Muscle layer of duodenum (tissue), 2 donors: Measurements from ENCODE around the gene SLC3A2.
"Not testable (repeated sequence)": the region's sequence is repeated elsewhere in the genome, so short reads cannot be mapped to it uniquely, and the experiment has no call there.

Source experiments
- H3K27ac ChIP-seq: one replicate; pipeline ENCODE4 v1.7.0; 2013; ENCODE audit warnings: mild to moderate bottlenecking, low read length
- H3K27me3 ChIP-seq: one replicate; pipeline ENCODE4 v1.7.0; 2013; ENCODE audit warnings: low read depth, mild to moderate bottlenecking, control low read depth, low read length
- H3K36me3 ChIP-seq, 2 donors: one replicate each; pipeline ENCODE4 v1.7.0; 2013; ENCODE audit warnings: low read length in 2 of 2, control low read depth in 1 of 2, mild to moderate bottlenecking in 1 of 2; ENCODE audit not compliant: insufficient read depth in 2 of 2, control insufficient read depth in 1 of 2
- H3K4me1 ChIP-seq, 2 donors: one replicate each; pipeline ENCODE4 v1.7.0; 2013; ENCODE audit warnings: low read length in 2 of 2, mild to moderate bottlenecking in 2 of 2, control low read depth in 1 of 2, moderate library complexity in 1 of 2; ENCODE audit not compliant: insufficient read depth in 2 of 2, control insufficient read depth in 1 of 2
- H3K4me3 ChIP-seq, 2 donors: one replicate each; pipeline ENCODE4 v1.7.0; 2013; ENCODE audit warnings: low read length in 2 of 2, low read depth in 1 of 2, mild to moderate bottlenecking in 1 of 2
- H3K9me3 ChIP-seq, 2 donors: one replicate each; pipeline ENCODE4 v1.7.0; 2013; ENCODE audit warnings: low read length in 2 of 2, control low read depth in 1 of 2, mild to moderate bottlenecking in 1 of 2; ENCODE audit not compliant: control insufficient read depth in 1 of 2
- donor health status: healthy.

The SLC3A2 gene

DNA sequence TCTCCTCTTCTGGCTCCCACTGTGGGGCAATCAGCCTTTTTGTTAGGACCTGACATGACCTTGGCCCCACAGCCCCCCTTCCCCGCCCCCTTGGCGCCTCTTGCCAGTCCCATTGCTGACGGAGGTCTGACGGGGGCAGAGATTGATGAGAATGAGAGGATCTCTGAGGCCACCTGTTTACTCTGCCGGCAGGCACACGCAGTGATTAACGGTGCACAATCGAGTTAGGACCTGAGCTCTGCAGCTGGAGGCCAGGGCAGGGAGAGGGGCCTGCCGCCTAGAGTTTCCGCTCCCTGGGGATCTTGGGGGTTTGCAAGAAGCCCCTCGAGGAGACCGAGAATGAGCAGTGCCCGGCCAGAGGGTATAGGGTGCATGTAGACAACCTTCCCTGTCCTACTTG, 47.3 kb downstream of the SLC3A2 start:
- H3K27me3 ChIP-seq: peaks cover 30% of the 10 kb centered on the region
- no peaks in the 10 kb centered on the region for H3K9me3 ChIP-seq
- no peaks in the 10 kb centered on the region for H3K36me3 ChIP-seq
- peaks cover 0 to 28% of the 10 kb centered on the region in 2 donors for H3K4me1 ChIP-seq
- no peak overlapping the region for H3K27ac ChIP-seq
- no peak overlapping the region for H3K4me3 ChIP-seq

DNA sequence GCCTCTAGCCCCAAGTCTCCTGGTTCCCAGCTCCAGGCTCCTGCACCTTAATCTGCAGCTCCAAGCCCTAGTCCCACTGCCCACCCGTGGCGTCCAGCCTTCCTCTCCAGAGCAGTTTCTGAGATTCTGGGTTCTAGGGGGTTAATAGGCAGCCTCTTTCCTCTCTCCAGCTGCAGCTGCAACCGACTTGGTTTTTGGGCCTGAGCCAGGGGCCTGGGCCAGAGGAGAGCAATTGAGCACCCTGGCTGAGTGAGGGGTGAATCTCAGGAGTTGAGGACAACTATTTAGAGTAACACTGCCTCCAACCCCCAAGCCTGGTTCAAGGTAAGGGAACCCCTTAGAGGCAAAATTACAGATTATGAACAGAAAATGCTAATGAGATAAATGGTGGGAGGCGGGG, 49.5 kb downstream of the SLC3A2 start:
- no peak overlapping the region for H3K27ac ChIP-seq
- H3K4me1 ChIP-seq: peaks cover 0 to 17% of the 10 kb centered on the region in 2 donors
- H3K9me3 ChIP-seq: no peaks in the 10 kb centered on the region
- H3K27me3 ChIP-seq: peaks cover 27% of the 10 kb centered on the region
- no peak overlapping the region for H3K4me3 ChIP-seq
- H3K36me3 ChIP-seq: no peaks in the 10 kb centered on the region

DNA sequence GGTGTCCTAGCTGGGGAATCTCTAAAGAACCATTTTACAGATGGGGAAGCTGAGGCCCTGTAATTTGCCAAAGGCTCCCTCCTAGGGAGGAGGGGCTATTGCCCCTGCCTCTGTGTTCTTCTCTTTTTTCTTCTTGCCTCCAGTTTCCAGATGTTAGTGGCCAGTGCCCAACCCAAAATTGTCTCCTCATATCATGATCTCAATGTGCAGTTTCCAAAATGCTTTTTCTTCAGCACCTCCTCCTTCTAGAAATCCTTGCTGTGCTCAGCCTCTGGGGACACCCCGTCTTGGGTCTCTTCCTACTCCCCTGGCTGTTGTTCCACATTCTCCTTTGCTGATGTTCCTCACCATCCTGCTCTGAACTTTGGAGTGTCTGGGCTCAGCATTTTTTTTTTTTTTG, 50.0 kb downstream of the SLC3A2 start:
- Histone ChIP-seq H3K27ac (no peak overlapping the region), H3K36me3 (no peaks in the 10 kb centered on the region), H3K9me3 (no peaks in the 10 kb centered on the region), H3K4me3 (no peak overlapping the region), H3K4me1 (peaks cover 0 to 14% of the 10 kb centered on the region in 2 donors), H3K27me3 (peaks cover 22% of the 10 kb centered on the region)

DNA sequence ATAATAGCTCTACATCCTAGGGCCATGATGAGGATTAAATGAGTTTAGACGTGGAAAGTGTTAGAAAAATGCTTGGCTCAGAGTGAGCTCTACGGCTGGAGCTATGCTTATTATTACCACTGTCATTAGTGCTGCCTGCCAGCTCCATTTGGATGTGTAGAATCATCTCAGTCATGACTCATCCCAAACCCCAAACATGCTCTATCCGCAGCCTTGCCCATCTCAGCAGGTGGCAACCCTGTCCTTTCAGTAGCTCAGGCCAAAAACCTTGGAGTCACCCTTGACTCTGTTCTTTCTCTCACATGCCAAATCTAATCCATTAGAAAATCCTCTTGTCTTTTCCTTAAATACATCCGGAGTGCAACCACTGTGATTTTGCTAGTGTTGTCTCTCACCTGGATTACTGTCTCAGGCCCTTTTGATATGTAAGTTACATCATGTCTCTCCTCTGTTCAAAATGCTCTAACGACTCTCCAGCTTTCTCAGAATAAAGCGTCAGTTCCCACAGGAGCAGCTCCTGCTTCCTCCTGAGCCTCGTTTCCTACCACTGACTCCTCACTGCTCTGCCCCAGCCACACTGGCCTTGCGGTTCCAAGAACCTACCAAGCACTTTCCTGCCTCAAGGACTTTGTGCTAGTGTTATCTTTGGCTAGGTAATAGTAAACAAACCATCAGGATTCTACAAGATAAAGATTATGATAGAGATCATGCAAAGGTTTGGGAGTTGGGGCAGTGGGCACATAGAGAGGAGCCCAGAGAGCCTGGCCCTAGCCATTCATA, 51.0 kb downstream of the SLC3A2 start:
- peaks cover 0 to 6% of the 10 kb centered on the region in 2 donors for H3K4me1 ChIP-seq
- H3K27me3 ChIP-seq: peaks cover 12% of the 10 kb centered on the region
- no peak overlapping the region for H3K4me3 ChIP-seq
- H3K36me3 ChIP-seq: no peaks in the 10 kb centered on the region
- H3K27ac ChIP-seq: no peak overlapping the region
- no peaks in the 10 kb centered on the region for H3K9me3 ChIP-seq

DNA sequence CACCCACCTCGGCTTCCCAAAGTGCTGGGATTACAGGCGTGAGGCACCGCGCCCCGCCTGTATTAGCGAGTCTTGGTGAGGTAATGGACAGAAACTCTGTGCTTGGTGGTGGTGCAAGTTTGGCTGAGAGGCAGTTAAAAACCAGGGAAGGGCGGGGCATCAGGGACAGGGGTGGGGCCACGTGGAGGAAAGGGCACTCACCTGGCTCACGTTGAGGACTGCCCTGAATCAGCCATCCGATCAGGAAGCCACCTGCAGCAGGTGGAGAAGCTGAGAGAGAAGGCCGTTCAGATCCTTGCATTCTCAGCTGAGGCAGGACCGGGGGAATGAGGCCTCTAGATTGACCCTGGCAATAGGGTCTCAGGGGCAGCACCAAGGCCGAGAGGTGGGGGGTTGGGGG, 52.6 kb downstream of the SLC3A2 start:
- no peaks in the 10 kb centered on the region for H3K27me3 ChIP-seq
- H3K9me3 ChIP-seq: no peaks in the 10 kb centered on the region
- H3K4me3 ChIP-seq: no peak overlapping the region
- peaks cover 0 to 4% of the 10 kb centered on the region in 2 donors for H3K4me1 ChIP-seq
- H3K36me3 ChIP-seq: no peaks in the 10 kb centered on the region
- H3K27ac ChIP-seq: no peak overlapping the region

DNA sequence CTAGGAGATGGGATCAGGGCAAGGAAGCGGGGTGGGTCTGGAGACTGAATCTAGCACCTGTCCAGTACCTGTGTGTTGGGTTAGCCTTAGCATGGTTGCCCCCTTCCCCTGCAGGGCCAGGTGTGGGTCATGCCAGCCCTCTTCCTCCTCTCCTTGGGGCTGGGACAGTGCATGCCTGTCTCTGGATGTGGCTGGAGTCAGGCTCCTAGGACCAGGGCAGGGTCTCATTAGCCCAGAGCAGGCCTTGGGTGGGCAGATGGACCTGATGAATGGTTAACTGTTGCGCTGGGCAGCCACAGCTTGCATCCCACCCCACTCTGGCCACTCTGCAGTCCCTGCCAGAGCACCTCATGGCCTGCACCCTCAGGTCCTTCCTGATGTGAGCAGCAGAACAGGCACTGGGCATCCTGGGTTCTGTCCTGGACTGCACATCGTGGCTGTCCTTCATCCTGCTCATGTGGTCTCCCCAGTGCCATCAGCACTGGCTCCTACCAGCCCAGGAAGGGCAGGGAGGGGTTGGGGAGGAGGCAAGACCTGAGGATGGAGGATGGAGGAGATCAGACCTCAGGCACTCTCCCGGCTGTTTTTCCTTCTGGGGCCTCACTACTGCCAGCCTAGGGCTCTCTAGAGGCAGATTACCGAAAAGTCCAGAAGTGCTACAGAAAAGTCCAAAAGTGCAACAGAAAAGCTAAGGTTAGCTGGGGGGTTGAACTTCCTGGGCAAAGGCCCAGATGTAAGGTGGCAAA, 53.2 kb downstream of the SLC3A2 start:
- no peaks in the 10 kb centered on the region for H3K9me3 ChIP-seq
- H3K36me3 ChIP-seq: no peaks in the 10 kb centered on the region
- H3K4me1 ChIP-seq: peaks cover 0 to 4% of the 10 kb centered on the region in 2 donors
- no peak overlapping the region for H3K4me3 ChIP-seq
- no peaks in the 10 kb centered on the region for H3K27me3 ChIP-seq
- no peak overlapping the region for H3K27ac ChIP-seq

DNA sequence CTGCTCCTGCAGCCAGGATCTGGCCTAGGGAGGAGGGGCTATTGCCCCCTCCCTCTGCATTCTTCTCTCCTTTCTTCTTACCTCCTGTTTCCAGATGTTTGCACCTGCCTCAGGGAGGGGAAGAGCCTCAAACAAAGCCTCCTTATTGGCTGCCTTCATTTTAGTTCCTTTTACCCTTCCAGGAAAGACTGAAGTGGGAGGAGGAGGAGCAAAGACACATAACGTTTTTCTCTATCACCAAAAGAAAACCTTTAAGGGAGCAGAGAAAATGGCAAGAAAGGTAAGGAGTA, 53.7 kb downstream of the SLC3A2 start:
- Histone ChIP-seq H3K4me3 (no peak overlapping the region), H3K27me3 (no peaks in the 10 kb centered on the region), H3K4me1 (peaks cover 0 to 4% of the 10 kb centered on the region in 2 donors), H3K9me3 (no peaks in the 10 kb centered on the region), H3K27ac (no peak overlapping the region), H3K36me3 (no peaks in the 10 kb centered on the region)

DNA sequence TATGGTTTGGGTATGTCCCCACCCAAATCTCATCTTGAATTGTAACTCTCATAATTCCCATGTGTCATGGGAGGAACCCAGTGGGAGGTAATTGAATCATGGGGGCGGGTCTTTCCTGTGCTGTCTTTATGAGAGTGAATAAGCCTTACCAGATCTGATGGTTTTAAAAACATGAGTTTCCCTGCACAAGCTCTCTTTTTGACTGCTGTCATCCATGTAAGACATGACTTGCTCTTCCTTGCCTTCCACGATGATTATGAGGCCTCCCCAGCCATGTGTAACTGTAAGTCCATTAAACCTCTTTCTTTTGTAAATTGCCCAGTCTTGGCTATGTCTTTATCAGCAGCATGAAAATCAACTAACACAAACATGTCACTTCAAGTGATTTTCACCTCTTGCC, 56.8 kb downstream of the SLC3A2 start:
- H3K27me3 ChIP-seq, H3K36me3 ChIP-seq, H3K9me3 ChIP-seq, H3K4me1 ChIP-seq, H3K27ac ChIP-seq, H3K4me3 ChIP-seq: not testable (repeated sequence)
